GM19193 (cell line): ENCODE measurements around the gene GNAZ.

Experiments used
- POLR2A ChIP-seq: IDR thresholded peaks from 4 replicates; pipeline ENCODE4 v1.6.1; 2011; ENCODE audit not compliant: insufficient read depth, insufficient read length; ENCODE audit errors: extremely low read depth

The GNAZ gene

DNA sequence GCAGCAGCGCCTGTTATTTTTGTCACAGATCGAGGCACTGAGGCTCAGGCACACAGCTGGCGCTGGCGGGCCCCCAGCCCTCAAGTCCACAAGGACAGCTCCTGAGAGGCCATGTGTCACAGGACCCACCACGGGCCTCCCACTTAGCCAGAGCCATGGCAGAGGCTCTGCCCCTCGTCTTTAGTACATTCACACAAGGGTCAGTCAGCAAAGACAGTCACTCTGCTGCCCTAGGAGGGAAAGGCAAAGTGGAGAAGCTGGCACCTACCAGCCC is 29.1 kb downstream of the GNAZ start:
- no peak for TF ChIP-seq POLR2A

DNA sequence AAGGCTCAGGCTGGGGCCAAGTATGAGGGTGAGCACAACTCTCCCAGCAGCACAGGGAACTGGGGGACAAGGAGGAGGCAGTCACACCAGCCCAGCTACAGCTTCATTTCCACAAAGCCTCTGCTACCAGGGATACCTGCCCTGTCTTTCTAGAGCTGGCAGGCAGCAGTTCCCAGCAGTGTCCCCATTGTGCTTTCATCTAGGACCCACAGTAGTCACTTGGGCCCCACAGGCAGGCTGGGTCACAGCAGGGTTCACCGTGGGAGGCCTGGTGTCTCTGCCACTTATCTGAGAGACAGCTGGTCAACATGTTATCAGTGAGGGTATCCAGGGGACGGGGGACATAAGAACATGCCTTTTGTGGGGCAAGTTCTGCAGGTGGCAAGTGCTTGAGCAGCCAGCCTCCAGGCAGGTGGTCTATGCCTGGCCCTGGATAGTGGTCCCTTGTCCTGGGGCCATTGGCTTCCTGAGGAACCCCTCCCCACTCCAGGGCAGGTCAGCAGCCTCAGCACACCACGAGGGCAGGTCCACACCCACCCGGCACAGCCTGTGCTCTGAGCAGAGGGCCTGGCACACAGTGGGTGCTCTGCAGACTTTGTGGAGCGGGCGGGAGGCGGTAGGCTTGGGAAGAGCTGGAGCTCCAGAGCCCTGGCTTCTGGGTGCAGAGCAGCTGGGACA is 29.9 kb downstream of the GNAZ start:
- no peak for TF ChIP-seq POLR2A

DNA sequence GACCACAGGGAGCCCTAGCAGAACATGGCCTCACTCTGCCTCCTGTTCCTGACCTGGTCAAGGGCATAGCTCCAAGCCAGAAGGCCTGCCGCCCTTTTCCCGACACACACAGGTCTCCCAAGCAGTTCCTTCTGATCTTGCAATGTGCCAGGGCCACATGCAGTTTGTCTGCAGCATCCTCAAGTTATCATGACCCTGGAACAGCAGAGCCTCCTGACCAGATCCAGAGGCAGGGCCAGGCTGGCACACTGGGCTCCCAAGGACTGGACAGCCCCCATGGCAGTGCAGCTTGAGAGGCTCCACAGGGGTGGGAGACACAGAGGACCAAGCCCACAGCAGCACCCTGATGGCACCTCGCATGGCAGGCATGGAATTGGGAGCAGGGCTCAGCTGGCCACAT is 31.2 kb downstream of the GNAZ start:
- TF ChIP-seq POLR2A: no peak

DNA sequence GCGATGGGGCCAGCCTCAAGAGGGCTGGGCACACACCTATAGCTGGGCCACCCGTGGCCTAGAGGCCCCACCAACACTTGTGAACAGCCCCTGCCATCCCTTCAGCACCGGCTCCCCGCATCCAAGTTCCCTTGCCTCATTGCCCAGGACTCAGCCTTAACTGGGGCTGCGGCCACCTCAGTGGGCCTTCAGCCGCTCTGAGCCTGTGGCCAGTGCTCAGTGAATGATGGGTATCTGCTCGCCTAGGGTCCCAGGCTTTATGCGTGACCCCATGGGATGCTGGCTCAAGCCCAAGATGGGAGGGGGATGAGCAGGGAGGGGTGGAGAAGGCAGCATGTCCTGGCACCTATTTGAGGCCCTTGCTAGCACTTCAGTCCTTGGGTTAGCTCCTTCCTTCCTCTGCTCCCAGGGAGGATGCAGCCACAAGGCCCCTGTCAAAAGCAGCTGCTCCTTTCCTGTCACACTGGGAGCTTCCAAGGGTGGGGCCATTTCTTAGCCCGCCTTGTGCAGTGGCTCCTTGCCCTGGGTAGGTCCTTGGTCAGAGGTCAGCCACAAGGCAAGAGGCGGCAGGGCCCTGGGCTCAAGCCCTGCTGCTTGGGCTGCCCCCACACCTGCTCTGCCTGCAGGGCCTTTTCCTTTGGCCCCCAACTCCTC is 31.8 kb downstream of the GNAZ start:
- TF ChIP-seq POLR2A: no peak

DNA sequence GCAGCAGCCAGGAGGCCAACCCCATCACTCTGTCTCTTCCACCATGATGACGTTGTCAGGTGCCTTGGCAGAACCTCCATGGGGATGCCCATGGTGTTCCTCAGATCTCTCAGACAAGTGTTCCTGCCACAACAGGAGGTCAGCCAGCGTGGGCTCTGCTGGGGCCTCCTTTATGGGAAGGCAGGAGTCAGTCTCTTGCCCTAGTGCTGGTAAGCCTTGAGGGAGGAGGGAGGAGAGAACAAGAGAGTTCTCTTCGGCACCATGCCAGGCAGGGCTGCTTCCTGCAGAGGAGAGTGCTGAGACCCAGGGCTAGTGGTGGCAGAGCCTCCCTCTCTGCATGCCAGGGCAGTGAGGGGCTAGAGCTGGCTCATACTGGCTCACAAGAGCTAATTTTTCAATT is 32.5 kb downstream of the GNAZ start:
- TF ChIP-seq POLR2A: no peak

DNA sequence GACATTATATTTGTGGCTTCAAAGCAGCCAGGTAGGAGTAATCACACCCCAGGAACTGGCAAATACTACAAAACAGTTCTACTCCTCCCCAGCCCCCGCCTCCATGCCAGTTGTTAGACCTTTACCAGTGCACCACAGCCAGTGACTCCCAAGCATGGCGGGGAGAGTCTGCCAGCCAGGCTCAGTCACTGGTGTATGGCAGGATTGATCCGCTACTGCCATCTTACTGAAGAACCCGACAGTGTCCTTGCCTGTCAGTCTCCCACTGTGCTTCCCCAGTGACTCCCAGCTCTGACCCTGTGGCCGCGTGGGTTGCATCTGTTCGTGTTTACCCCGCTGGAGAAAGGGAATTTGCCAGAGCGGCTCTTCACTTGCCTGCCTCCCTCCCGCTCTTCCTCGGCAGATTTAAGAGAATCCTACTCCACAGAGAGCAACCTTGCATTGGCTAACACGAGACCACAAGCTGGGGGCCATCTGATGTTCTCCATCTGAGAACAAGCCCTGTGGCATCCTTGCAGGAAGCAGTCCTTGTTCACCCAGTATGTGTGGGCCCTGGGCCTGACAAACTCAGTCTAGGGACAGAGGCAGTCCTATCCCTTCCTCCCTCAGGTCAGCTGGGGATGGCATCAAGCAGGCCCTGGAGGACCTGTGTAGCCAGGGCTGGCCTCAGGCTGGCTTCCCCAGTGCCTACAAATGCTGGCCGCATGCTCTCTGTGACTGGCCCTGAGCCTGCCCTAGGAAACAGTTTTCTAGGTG is 33.1 kb downstream of the GNAZ start:
- no peak for TF ChIP-seq POLR2A

DNA sequence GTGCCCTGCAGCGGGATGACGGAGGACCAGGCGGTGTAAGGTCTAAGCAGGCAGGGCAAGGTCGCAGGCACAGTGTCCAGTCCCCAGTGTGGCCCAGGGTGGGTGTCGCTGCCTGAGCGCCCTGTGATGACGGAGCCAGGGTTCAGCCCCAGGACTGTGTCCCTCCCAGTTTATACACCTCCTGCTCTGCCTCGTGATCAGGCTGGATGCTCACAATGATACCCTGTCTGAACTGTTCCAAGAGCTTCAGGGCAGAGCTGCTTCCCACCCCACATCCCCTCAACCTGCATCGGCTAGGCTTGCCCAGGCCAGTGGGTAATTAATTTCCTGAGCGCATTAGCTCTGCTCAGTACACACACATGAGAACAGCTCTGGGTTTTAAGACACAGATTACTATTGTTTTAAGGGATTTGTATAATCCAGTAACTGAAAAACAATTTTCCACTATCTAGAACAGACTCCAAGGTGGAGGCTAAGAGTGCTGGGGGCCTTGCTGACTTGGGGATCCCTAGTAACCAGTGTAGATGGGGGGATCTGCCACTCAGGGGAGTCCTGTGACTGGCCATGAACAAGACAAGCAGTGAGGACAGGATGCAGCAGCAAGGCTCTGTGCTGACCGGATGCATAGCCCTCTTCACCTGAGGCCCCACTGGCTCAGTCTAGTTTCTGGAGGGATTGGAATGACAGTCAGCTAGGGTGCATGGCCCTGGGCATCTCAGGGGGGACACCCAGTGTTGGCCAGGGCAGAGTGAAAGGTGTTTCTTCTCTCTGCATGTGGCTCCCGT is 34.1 kb downstream of the GNAZ start:
- no peak for TF ChIP-seq POLR2A

DNA sequence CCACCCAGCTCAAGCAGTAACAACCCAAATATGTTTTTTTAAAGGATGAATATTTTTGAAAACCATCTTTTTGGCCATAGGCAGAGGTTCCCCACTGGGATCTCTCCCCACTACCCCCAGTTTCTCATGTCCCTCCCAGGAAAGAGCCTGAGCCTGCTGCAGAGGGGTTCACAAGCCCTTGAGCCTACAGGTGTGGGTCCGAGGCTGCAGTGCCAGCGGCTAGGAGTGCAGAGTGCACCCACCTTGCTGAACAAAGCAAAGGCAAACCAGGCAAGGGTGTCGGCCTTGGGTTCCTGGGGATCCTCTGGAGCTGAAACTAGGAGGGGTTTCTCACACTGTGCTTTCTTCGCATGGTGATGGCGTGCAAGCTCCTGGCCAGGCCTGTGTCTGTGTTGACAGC is 35.0 kb downstream of the GNAZ start:
- no peak for TF ChIP-seq POLR2A

DNA sequence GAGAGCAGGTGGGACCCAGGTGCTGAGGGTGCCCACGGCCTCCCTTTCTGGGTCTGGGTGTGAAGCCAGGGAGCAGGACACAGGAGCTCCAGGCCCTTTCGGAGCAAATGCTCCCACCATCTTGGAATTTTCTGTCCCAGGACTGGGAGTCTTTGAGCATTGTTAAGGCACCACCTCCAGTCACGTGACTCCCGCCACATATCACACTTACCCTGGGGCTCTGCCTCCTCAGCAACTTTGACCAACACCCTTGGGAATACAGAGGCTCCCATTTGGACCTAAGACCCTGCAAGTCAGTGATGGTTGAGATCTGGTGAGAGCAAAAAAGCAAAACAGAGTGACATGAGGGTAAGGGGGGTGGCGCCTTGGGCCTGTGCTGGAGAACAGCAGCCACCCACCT is 35.6 kb downstream of the GNAZ start:
- no peak for TF ChIP-seq POLR2A

DNA sequence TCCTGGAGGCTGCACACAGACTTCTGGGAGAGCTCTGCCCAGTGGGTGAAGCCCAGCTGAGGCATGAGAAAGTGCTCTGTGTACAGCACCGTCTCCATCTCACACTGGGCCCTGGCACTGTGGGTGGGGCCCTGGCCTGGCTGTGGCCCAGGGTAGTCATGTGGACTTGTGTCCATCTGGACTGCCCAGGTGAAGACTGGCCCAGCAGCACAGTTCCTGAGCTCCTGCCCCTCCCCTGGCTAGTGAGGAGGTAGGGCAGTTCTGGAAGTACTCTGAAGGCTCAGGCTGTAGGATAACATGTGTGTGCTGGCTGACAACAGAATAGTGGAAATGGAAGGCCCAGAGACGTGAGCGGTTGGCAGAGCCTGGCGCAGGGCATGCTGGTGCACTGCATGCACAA is 36.0 kb downstream of the GNAZ start:
- no peak for TF ChIP-seq POLR2A

DNA sequence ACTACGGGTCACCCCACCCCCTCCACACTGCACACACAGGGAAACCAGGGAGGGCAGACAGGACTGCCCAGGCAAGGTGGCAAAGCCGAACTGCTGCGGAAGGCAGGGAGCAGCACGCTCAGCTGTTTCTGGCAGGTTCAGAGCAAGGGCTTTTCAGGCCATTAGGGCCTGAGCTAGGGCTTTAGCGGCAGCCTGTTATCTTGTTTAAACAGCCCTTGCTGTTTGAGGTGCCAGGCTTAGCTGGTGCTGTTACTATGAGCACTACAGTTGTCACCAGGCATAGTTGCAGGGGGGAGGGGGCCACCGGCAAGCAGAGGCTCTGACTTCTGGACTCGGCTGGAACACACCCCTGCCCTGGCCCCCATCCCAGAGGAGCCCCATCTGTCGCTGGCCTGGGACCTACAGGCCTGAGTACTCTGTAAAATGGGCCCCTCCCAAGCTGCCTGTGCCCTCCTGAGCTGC is 36.6 kb downstream of the GNAZ start:
- no peak for TF ChIP-seq POLR2A

DNA sequence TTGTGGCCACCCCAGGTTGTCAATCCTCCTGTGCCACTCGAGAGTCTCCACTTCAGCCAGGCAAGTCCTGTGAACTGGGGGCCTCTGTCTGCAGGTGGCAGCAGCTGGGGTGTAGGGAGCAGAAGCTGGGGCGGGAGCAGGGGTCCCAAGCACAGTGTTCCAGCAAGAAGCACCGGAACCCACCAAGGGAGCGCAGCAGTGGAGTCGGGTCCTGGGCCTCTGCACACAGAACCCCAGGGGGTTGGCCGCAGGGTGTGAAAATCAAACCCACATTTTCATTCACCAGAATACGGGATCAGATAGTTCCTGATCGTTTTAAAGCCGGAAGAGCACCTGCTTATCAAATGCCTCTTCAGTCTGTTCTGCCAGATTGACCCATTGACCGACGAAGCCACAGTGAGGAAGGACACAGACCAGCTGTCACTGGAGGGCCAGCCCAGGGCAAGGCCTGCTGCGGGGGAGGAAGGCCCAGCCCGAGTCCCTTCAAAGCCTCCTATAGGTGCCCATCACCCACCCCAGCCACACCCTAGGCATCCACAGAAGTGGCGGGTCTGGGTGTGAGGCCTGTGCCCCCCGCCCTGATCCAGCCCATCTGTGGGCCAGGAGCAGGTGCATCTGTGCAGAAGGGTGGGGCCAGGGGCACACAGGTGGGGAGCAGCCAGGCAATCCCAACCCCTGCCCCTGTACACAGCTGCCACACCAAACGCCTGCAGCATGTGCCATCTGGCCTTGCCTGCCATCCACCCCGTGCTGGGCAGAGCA is 37.3 kb downstream of the GNAZ start:
- TF ChIP-seq POLR2A: no peak

DNA sequence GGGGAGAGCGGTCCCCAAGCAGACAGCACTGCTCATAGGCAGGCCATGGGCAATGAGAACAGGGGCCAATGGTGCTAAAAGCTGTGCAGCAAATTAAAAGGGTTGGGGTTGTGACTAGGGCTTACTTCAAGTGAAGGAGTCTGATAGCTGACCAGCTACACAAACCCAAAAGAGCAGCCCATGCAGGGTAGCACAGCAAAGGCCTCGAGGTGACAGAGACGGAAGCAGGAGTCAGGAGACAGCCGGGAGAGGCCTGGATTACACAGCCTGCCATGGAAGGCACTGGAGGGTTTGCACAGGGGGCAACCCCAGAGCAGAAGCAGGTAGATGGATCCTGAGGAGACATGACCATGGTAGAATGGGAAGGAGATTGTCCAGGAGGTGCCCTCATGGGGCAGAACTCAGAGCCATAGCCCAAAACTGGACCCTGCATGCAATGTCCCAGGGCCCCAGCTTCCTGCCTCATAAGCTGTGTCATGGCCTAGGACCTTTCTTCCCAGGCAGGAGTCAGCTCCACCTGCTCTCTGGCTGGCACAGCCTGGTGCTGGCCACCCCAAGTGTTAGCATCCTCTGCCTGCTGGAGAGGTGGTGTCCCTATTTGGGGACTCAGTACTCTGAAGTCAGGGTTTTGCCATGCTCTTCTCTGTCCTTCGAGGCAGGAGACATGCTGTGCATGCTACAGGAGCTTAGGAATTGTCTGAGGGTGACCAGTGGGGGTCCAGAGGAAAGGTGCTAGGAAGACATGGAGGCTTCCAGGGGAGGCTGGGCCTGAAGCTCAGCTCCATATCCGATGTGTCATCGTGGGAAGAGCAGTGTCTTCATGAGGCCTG is 38.1 kb downstream of the GNAZ start:
- TF ChIP-seq POLR2A: no peak

DNA sequence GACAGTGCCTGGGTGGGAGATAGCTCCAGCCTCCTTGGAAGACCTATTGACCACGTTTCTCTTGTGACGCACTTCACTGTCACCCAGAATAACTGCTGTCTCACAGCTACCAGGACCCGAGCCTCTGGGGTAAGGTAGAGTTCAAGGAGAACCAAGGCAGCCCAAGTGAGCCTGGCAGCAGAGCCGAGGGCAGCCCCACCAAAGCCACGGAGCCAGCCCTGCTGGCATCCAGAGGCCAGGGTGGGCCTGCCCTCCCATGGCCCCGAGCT is 38.7 kb downstream of the GNAZ start:
- no peak for TF ChIP-seq POLR2A

DNA sequence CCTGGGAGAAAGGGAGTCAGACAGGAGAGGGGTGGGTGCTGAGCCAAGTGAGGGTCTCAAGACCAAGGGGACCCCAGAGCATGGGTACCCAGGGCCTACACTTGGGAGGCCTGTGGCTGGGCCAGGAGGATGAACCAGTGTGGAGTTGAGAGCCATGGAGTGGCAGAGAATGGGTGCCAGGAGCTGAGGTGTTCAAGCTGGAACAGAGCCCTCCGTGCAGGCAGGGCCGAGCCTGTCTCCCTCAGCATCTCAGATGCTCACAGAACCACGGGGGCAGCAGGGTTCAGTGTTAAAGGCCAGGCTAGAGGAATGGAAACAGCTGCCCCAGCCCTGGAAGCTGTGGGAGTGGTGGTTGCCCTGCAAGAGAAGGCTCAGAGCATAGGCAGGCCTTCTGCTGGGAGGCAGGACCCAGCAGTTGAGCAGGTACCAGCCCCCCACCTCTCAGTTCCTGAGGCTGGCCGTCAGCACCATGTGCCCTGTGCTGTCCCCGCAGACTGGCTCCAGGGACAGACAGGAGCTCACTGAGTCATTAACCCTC is 39.2 kb downstream of the GNAZ start:
- no peak for TF ChIP-seq POLR2A
